Type B pancreatic cell (in vitro differentiated cells): Measurements from ENCODE around the gene HDAC2. TPM values are rescaled to one million over a fixed set of nuclear protein-coding genes. Genes with fewer than 3 reads are reported as not detected.

Experiments
- DNase-seq: peaks from one replicate; pipeline ENCODE4 v3.0.0; 2021; ENCODE audit warnings: mixed read lengths; ENCODE audit not compliant: unreplicated experiment; ENCODE audit errors: extremely low spot score
- H3K27ac Mint-ChIP-seq: 2 replicates; pipeline ENCODE4 v1.8.0; 2021; ENCODE audit warnings: mild to moderate bottlenecking, mixed read lengths
- H3K27me3 Mint-ChIP-seq: 2 replicates; pipeline ENCODE4 v1.8.0; 2021; ENCODE audit warnings: mixed read lengths
- H3K36me3 Mint-ChIP-seq: 2 replicates; pipeline ENCODE4 v1.8.0; 2021; ENCODE audit warnings: mixed read lengths
- H3K4me1 Mint-ChIP-seq: one replicate; pipeline ENCODE4 v1.8.0; 2021; ENCODE audit warnings: mixed read lengths; ENCODE audit not compliant: unreplicated experiment
- H3K4me3 Mint-ChIP-seq: 2 replicates; pipeline ENCODE4 v1.8.0; 2021; ENCODE audit warnings: mild to moderate bottlenecking, mixed read lengths
- H3K9me3 Mint-ChIP-seq: 2 replicates; pipeline ENCODE4 v1.8.0; 2021; ENCODE audit warnings: mixed read lengths
- total RNA-seq: library from RNA; stranded (reverse); gene quantifications from 2 replicates; pipeline ENCODE4 v1.2.1, GENCODE V29; 2021; ENCODE audit warnings: low replicate concordance
- TF ChIP-seq, protein P1 (sequence below): fragments of 200-600 bp; sonication (generic); conservative IDR thresholded peaks from 2 replicates; pipeline ENCODE4 v1.5.0; 2021; ENCODE audit warnings: antibody characterized with exemption, mild to moderate bottlenecking

HDAC2 gene
- total RNA-seq, 1 donor from 2014 or later, result 232 TPM

DNA sequence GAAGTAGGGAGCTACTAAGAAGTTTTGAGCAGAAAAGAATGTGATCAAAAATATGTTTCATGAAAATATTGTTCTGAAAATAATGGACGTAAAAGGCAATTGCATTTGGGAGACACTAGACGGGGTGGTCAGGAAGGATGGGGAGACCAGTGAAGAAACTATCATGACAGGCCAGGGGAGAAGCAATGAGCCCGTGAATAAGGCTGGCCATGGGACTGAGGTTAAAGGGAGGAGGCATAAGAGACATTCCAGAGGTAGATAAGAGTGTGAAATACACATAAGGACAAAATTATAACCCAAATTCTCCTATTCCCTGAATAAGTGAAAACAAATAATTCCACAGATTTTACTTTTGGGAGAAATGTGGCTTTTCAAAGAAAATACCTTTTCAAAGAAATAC lies 62.1 kb downstream of the HDAC2 start:
- no peak overlapping the region for H3K4me3 Mint-ChIP-seq
- no peak for DNase-seq
- H3K4me1 Mint-ChIP-seq, result peaks cover 16% of the 10 kb centered on the region
- peaks cover 9% of the 10 kb centered on the region for H3K27me3 Mint-ChIP-seq
- peaks cover 4% of the 10 kb centered on the region for H3K9me3 Mint-ChIP-seq
- TF ChIP-seq, protein P1, sequence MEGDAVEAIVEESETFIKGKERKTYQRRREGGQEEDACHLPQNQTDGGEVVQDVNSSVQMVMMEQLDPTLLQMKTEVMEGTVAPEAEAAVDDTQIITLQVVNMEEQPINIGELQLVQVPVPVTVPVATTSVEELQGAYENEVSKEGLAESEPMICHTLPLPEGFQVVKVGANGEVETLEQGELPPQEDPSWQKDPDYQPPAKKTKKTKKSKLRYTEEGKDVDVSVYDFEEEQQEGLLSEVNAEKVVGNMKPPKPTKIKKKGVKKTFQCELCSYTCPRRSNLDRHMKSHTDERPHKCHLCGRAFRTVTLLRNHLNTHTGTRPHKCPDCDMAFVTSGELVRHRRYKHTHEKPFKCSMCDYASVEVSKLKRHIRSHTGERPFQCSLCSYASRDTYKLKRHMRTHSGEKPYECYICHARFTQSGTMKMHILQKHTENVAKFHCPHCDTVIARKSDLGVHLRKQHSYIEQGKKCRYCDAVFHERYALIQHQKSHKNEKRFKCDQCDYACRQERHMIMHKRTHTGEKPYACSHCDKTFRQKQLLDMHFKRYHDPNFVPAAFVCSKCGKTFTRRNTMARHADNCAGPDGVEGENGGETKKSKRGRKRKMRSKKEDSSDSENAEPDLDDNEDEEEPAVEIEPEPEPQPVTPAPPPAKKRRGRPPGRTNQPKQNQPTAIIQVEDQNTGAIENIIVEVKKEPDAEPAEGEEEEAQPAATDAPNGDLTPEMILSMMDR, result no peak
- no peak overlapping the region for H3K27ac Mint-ChIP-seq
- H3K36me3 Mint-ChIP-seq, result no peaks in the 10 kb centered on the region

DNA sequence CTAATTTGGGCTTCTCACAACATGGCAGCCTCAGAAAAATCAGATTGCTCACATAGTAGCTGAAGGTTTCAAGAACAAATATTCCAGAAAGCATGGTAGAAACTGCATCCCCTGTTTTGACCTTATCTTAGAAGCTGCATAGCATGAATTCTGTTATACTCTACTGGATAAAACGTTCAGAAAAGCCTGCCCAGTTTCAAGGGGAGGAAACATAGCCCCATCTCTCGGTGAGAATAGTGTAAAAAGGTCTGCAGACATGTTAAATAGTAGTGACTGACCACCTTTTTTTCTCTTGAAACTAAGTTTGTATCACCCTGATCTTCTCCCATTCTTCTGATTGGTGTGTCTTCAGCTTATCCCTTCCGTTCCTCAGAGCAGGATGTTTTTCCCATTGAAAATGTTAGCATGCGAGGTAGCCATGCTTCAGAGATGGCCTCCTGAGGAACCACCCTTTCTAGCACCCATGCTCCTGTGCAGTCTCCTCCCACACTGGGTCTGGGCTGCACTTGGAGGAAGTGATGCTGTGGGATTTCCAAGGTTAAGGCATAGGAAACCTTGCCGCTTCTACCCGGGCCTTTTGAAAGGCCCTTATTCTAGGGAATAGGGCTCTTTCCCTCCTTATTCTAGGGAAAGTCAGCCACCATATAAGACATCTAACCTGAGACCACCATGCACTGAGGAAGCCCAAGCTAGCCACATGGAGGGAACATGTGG lies 63.7 kb downstream of the HDAC2 start:
- Mint-ChIP-seq H3K4me3 (no peak overlapping the region), H3K4me1 (peaks cover 17% of the 10 kb centered on the region), H3K27ac (no peak overlapping the region), H3K36me3 (no peaks in the 10 kb centered on the region), H3K9me3 (no peaks in the 10 kb centered on the region), H3K27me3 (peaks cover 9% of the 10 kb centered on the region)
- DNase-seq, result no peak
- TF ChIP-seq, protein P1, result no peak

DNA sequence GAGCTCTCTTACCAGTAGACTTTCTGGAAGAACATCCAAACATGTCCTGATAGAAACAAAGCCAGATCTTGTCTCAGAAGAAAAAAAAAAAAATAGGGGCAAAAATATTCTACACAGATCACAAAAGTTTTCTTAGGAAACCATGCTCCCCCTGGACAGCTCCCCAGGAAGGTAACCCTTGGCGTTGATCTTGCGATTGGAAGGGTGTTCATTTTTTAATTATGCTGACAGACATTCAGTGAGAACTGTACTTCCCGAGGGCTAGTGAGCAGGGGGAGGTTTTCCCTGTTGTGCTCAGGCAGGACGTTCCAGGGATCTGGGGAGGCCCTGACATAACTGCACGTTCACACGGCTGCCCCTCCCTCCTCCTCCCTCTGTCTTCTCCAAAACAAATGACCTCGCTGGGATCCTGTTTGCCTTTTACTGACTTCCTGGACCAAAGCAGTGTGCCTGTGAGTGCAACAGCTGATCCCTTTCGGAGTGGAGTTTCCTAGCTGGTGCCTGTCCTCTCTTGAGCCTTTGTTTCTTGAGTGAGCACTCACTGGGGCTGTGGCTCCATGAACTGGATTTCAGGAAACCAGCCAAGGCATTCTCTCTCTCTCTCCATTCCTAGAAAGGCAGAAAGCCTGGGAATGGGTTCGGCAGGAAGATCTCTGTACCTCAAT lies 67.2 kb downstream of the HDAC2 start:
- TF ChIP-seq, protein P1, result no peak
- Mint-ChIP-seq H3K4me3 (no peak overlapping the region), H3K4me1 (peaks cover 22% of the 10 kb centered on the region), H3K9me3 (no peaks in the 10 kb centered on the region), H3K36me3 (no peaks in the 10 kb centered on the region), H3K27me3 (no peaks in the 10 kb centered on the region), H3K27ac (peak overlapping the region; percentile 70)
- no peak for DNase-seq

DNA sequence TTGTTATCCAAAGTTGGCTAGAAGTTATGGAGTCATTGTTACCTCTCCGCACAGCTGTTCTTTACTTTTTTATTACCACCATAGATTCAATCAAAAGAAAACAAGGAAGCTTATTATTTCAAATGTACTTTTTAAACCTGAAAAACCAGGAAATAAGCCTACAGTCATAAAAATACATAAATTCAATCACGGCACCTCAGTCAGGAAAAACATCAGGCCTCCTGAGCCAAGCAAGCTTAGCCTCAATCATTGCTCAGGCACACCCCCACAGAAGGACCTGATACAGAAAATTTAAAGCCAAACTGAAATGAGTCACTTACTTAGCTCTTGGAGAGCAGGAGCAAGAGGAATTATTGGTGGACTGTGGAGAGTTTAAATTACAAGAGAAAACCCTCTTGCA lies 69.5 kb downstream of the HDAC2 start:
- H3K4me3 Mint-ChIP-seq, result no peak overlapping the region
- H3K36me3 Mint-ChIP-seq, result peaks cover 1% of the 10 kb centered on the region
- no peak for DNase-seq
- H3K4me1 Mint-ChIP-seq, result peaks cover 20% of the 10 kb centered on the region
- TF ChIP-seq, protein P1, result no peak
- H3K27me3 Mint-ChIP-seq, result no peaks in the 10 kb centered on the region
- H3K9me3 Mint-ChIP-seq, result no peaks in the 10 kb centered on the region
- H3K27ac Mint-ChIP-seq, result no peak overlapping the region

DNA sequence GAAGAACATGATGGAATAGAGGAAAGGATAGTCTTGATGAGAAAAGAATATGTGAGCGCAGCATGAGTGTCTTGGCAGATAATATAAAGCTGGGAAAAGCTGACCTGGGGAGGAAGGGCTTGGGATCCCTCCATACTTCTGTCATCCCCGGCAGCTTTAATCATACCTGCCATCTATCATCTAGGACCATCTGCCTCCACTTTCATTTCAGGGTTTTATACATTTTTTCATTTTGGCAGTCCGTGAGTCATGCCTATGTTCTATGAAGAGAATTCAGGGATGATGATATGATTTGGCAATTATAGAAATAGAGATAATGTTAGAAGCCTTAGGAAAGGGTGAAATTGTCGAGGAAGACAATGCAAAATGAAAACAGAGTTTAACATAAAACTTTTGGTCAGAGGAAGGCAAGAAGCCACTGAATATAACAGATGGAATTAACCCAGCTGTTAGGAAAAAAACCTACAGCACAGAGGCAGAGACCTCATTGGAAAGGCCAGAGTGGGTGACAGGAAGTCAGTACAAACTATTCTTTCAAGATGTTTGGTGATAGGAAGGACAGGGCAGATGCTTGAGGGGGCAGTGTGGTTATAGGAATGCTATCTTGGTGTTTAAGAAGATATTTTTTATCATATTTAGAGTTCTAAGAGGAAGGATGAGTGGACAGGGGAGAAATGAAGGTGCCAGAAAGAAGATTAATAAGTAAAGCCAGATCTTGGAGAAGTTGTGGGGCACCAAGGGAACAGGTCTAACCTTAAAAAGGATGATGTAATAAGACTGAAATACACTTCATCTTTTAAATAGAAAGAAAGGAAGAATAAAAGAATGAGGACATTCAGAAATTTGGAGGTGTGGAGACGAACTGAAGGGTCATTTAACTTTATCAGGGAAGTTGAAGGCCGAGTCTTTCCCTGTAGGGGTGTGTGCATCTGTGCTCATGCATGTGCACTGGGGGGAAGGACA lies 76.0 kb downstream of the HDAC2 start:
- Mint-ChIP-seq H3K27me3 (no peaks in the 10 kb centered on the region), H3K27ac (no peak overlapping the region), H3K4me3 (no peak overlapping the region), H3K4me1 (peaks cover 7% of the 10 kb centered on the region), H3K9me3 (no peaks in the 10 kb centered on the region), H3K36me3 (peaks cover 4% of the 10 kb centered on the region)
- DNase-seq, result no peak
- TF ChIP-seq, protein P1, result no peak
